AG08395 (cell line): ENCODE results near the gene GP2.
"Not testable (repeated sequence)": the region's sequence is repeated elsewhere in the genome, so short reads cannot be mapped to it uniquely, and the experiment has no call there.

Experiments
- DNase-seq: peaks from one replicate; pipeline ENCODE4 v3.0.0; 2012; ENCODE audit warnings: mixed read lengths, low spot score

Gene GP2

DNA sequence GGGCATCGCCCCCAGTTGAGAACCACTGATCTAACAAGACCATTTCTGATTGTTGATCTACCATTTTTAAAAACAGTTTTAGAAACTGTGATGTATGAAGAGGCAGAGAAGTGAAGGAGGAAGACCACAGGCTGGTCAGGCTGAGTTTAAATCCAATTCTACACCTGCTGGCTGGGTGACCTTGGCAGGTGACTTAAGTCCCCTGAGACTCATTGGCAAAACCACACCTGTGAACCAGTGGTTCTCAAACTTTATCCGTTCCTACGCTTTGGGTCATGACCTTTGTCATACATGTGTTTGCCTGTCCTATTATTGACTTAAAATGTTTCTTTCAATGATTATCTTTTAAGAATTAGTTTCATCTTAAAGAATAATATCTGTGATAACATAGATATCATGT is 2.3 kb downstream of the GP2 start:
- no peak for DNase-seq

- no peak for DNase-seq
Observed at GRCh38 chr16:20323591-20324117, 3.7 kb downstream of the GP2 start.

DNA sequence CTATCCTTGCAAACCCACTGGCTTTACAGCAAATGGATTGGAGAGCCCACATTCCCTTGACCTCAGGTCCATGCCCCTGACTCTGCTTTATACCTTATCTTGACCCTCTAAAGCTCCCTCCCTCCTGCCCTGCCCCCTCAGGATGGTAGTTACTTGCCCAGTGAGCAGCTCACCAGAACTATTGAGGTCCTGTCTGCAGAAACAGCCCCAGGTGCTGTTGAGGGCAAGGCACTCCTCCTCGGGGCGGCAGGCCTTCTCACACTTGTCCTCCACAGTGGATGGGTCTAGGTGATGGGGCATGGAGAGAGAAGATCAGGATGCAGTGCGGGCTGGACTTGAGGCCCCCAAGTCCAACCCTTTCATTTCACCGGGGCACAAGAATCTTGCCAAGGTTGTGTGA is 4.6 kb downstream of the GP2 start:
- DNase-seq: no peak

GRCh38 chr16:20321671-20322070 is 5.6 kb downstream of the GP2 start:
- DNase-seq: no peak

GRCh38 chr16:20321051-20321450 is 6.3 kb downstream of the GP2 start:
- DNase-seq: not testable (repeated sequence)

- DNase-seq: no peak
Observed at GRCh38 chr16:20320592-20320991, 6.7 kb downstream of the GP2 start.

- DNase-seq: no peak
Observed at GRCh38 chr16:20320178-20320577, 7.1 kb downstream of the GP2 start.

DNA sequence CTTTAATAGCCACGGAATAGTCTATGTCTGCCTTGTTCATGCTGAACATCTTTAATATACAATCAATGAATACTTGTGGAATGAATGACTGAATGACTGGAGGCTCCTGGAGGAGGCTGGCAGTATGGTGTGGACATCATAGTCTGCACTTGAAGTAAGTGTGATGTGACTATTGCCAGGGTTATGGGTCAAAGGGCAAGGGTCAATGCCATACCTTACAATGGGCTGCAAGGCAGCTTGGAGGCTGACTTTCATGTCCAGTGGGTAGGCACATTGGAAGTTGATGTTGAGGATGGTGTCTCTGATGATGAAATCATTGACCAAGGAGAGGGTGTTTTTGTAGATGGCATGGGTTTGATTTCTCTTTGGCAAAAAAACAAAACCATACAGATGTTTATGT is 7.9 kb downstream of the GP2 start:
- no peak for DNase-seq

- DNase-seq: no peak
Observed at GRCh38 chr16:20318437-20318836, 8.9 kb downstream of the GP2 start.

DNA sequence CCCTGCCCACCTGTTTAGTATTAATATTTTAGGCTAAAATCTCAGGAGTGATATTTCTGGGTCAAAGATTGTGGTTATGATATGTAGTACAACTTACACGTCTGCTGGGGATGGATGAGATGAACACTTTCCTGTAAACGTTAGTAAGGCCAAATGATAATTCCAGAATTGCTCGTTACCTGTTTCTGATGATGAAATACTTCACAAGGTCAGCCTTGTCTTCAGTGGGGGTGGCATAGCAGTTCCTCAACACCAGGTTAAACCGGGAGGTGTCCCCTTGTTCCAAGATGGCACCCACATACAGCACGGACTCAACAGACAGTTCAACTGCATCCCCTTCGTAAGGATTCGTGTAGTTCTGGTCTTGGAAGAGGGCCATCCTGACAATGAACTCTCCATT is 9.3 kb downstream of the GP2 start:
- no peak for DNase-seq

- no peak for DNase-seq
Observed at GRCh38 chr16:20317117-20317516, 10.2 kb downstream of the GP2 start.

DNA sequence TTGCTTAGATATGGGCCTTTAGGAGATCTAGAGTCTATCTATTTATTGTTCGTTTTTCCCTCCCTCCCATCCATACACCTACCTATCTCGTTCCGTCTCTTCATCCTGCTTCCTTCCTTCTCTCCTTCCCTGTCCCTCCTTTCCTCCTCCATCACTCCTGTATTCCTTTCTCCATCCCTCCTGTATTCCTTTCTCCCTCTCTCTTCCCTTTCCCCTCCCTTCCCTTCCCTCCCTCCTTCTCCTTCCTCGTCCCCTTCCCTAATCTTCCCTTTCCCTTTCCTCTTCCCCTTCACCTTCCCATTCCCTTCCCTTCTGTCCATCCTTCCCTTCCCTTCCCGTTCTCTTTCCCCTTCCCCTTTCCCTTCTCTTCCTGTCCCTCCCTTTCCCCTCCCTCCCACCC is 10.6 kb downstream of the GP2 start:
- no peak for DNase-seq

DNA sequence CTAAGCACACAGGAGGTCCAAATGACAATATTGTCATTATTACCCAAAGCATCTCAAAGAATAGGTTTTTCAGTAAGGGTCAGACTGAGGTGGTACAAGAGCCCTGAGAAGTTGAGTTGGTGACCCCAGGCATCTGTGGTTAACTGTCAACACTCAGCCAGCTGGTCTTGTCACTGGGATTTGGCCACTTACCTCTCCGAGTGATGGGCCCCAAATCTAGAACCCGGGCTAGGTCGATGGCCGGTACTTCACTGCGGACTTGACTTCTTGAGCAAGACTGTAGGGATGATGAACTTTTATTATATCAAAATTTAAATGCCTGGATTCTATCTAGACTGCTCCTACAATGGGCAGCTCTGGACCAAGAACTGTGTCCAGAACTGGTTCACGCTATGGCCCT is 11.5 kb downstream of the GP2 start:
- no peak for DNase-seq

GRCh38 chr16:20314575-20314974 is 12.7 kb downstream of the GP2 start:
- no peak for DNase-seq

DNA sequence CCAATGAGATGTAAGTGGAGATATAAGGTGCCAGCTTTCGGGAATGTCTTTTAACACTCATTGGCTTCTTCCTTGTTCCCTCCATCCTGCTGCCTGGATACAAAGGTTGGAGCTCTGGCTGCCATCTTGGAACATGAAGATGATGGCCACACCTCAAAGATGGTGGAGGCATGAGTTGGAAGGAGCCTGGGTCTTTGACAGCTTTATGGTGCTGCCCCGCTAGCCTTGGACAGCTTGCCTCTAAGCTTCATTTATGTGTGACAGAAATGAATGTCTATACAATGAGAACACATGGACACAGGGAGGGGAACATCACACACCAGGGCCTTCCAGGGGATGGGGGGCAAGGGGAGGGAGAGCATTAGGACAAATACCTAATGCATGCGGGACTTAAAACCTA is 13.6 kb downstream of the GP2 start:
- DNase-seq: no peak

- DNase-seq: not testable (repeated sequence)
Observed at GRCh38 chr16:20312536-20313095, 14.7 kb downstream of the GP2 start.

DNA sequence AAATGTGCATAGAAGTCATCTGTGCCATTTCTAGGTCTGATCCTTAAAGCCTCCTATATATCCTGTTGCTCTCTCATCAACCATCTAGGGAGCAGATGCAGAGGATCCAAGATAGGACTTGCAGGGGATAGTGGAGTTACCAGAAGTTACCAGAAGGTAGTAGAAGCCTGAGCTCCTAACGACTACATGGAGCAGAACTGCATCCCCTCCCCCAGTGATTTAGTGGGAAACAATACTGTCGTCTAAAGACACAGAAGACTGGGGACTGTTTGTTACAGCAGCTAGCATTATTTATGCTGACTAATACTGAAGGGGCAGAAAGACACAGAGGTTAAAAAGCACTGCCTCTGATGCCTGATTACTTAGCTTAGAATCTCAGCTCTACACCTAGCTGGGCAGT is 15.8 kb downstream of the GP2 start:
- DNase-seq: no peak

- no peak for DNase-seq
Observed at GRCh38 chr16:20310421-20311395, 16.6 kb downstream of the GP2 start.

- no peak for DNase-seq
Observed at GRCh38 chr16:20309786-20310185, 17.5 kb downstream of the GP2 start.

DNA sequence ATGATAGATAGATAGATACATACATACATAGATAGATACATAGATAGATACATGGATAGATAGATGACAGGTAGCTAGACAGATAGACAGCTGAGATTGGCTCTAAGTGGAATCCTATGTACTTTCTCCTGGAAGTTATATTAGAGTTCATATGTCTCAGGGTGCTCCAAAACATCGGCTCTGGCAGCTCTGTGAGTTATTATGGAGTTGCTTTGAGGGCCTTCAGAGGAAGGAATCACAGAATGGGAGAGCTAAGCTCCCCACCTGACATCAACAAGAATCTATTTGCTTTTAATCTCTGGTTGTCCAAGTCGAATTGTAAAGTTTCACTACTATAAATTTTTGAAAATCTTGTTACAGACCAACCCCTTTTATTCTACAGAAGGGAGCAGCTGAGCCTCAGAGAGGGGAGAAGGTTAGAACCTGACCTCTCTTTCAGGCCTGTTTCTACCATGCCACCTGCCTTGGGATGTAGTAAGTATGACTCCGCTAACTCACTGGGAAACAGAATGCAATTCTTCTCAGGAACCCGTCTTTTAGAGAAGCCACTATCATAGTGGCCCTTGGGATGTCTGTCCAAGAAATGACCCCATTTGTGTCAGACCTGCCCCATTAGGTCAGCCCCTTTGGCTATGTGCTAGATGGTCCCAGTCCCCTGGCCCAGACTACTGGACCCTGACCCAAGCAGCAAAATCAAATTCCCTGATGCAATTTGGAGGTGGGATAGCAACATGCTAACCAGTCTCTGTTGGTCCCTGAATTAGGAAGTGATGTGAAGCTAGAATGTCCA is 18.3 kb downstream of the GP2 start:
- no peak for DNase-seq

DNA sequence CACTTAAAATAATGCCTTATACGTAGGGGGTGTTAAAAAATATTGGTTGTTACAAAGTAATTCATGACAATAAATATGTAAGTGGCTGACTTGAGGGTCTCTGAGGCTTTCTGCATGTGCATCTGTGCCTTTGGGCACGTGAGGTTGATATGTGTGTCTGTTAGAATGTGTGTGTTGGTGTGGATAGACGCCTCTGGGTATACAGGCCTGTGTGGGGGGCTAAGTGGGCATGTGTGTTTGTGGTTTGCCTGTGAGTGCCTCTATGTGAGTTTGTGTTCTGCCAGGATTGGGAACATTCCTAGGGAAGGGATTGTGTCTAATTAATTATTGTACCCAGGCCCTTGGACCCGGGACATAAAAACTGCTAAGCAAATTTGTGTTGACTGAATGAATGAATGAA is 19.0 kb downstream of the GP2 start:
- DNase-seq: no peak

DNA sequence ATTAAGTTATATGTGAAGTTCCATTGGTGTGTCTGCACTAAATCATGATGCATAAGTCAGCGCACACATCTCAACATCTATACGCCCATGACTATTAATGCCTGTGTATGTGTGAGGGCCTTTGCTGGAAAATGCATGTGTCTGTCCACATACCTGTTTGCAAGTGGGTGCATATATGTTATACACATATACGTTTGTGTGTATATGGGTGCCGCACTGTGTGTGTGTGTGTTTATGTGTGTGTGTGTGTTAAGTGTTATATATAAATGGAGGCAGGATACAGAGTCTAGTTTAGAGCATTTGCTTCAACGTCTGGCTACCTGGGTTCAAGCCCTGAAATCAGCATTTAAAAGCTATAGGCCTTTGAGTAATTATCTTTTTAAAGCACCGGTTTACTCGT is 19.5 kb downstream of the GP2 start:
- DNase-seq: no peak

GRCh38 chr16:20307240-20307671 is 20.1 kb downstream of the GP2 start:
- no peak for DNase-seq
